Tracheal epithelial cell (primary cell): ENCODE data around the gene RPS27L. TPM values are rescaled to one million over a fixed set of nuclear protein-coding genes. Genes with fewer than 3 reads are reported as not detected.

Experiments
- total RNA-seq: library from RNA; depleted of rRNA; stranded (reverse); fragments of >200 nt; gene quantifications from 2 replicates; pipeline ENCODE4 v1.2.1, GENCODE V29; 2014

The RPS27L gene
- total RNA-seq: 108 and 154 TPM in 2 replicates

DNA sequence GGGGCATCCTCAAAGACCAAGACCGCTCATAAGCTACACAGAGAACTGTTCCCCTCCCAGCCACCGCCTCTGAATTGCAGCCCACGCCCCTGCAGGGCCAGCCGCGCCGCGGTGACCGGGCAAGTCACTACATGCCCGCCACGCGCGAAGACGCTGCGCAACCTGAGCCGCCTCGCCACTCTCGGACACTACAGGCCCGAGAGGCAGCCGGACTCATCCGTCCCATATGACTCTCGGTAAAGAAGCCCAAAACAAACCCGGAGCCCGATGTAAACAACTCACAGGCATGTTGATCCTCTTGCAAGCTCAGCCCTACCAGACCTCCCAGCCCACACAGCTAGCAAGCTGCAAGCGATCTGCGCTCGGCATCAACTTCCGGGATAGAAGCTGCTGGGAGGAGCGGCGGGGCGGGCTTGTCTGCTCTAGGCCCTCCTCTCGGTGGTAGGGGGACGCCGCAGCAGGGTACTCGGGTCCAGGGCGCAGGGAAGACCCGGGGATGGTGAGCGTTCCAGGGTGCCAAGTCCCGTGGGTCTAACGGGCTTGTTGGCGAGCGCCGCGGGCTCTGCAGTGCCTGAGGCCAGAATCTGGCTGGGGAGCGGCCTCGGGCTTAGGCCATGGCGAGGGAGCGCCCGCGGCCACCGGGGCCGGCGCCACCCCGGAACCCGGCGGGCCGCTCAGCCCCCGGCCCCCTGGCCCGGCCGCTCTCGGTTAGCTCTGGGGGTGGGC lies at the start of gene RPS27L:
TSS of gene RPS27L (minus strand) at position 360 of the 726 bp plus-strand sequence. CDS start at position 288, 72 bp downstream.

DNA sequence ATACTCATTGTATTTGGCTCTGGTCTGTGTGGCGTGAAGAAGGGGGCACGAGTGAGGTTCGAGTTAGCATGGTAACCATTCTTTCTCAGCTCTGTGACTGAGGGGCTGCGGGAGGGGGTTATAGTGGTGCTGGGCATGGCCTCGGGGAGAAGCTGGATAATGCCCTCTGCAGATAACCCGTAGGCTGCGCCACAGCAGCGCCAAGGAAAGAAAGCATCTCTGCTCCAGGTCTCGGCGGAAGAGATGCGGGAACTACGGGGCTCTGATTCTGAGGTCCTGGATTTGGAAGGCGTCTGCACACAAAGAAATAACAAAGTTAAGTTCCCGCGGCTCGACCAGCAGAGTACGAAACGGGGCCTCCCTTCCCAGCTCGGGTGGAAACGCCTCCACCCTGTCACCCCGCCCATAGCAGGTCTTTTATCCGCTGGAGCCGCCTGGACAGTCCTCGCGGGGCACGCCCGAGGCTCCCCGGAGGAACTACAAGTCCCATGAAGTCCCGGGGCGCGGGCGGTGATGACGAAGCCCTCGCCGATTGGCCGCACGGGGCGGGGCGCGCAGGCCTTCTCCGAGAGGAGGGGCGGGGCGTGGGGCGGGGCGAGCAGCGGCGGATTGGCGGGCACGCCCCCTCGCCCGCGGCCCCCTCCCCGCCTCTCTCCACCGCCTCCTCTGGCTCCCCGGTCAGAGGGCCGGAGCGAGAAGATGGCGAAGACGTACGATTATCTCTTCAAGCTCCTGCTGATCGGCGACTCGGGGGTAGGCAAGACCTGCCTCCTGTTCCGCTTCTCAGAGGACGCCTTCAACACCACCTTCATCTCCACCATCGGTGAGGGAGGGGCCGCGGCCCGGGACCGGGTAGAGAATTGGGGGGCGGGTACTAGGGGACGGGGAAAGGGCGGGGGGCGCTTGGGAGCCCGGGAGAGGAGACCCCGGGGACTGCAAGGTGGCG lies 31.9 kb upstream of the RPS27L start, which contains the start of gene RAB8B:
TSS of gene RAB8B (plus strand) at position 681 of the 946 bp plus-strand sequence. CDS start at position 700, 19 bp downstream.

DNA sequence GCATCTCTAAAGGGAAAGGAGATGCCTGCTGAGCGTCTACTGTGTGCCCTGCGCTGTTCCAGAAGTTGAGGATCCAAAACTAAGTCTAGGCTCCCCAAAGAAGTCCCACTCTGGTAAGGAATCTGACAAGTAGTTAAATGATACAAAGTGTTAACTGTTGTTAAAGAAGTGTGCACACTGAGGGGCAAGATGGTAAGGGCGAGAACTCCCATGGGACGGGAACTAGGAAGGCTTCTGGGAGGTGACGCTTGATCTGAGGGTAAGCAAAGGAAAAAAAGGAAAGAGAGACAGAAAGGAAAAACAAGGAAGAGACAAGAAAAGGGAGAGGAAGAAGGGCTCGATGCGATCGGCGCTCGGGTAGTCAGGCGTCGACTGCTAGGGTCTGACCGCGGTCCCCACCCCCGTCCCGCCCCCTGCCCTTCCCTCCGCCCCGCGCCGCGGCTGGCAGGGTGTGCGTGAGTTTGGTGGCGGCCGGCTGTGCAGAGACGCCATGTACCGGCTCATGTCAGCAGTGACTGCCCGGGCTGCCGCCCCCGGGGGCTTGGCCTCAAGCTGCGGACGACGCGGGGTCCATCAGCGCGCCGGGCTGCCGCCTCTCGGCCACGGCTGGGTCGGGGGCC lies 35.8 kb downstream of the RPS27L start, which contains the start of gene LACTB:
TSS of gene LACTB (plus strand) at position 480 of the 620 bp plus-strand sequence. CDS start at position 491, 11 bp downstream.

Other genes with a start within 250 kb of the RPS27L start
- gene TPM1, start 114.7 kb downstream of the RPS27L start, total RNA-seq: 111 and 749 TPM in 2 replicates
- 17.3 and 27.2 TPM in 2 replicates for gene LACTB, start 35.6 kb downstream of the RPS27L start, total RNA-seq
- gene RAB8B, start 32.1 kb upstream of the RPS27L start, total RNA-seq: 15.1 and 62.9 TPM in 2 replicates
- gene APH1B, start 120.1 kb upstream of the RPS27L start, total RNA-seq: 4.6 and 4.7 TPM in 2 replicates
- 122 and 136 TPM in 2 replicates for gene CA12, start 224.4 kb upstream of the RPS27L start, total RNA-seq